Endothelial cell of umbilical vein (primary cell): Measurements from ENCODE around the gene SUDS3. TPM values are rescaled to one million over a fixed set of nuclear protein-coding genes. Genes with fewer than 3 reads are reported as not detected.

Experiments used
- BruUV-seq: library from RNA; stranded (reverse); fragments of 400-500 nt; replicated peaks from 2 replicates; lab custom pipeline; 2021; lab: Mats Ljungman, UMichigan
- CTCF ChIA-PET: fragments of 300-600, 350-600 bp; sonication (Branson Sonifier 250); formaldehyde crosslinking; loops from one replicate; lab custom pipeline; 2021; ENCODE audit warnings: antibody characterized with exemption, inconsistent platforms; lab: Charles Lee
- POLR2A ChIA-PET: fragments of 300-600, 350-600 bp; sonication (Branson Sonifier 250); formaldehyde crosslinking; loops from one replicate; lab custom pipeline; 2021; ENCODE audit warnings: antibody characterized with exemption, inconsistent platforms; lab: Charles Lee
- DNase-seq: peaks from one replicate; pipeline ENCODE4 v3.0.0-alpha.2; 2011; ENCODE audit warnings: low read depth, low spot score
- FAIRE-seq: peaks from 2 replicates; lab custom pipeline; 2011; peaks lifted over from hg19 to GRCh38; lab: Jason Lieb, UNC
- H2AFZ ChIP-seq: 2 replicates; pipeline ENCODE4 v1.6.0; 2012; ENCODE audit warnings: low read depth, low read length, control low read depth, inconsistent platforms
- H3K27ac ChIP-seq: 2 replicates; pipeline ENCODE4 v1.5.1; 2011; ENCODE audit warnings: low read depth, mild to moderate bottlenecking, control low read depth, low read length, moderate library complexity; ENCODE audit not compliant: insufficient read depth
- H3K27me3 ChIP-seq, 2 experiments: 2 replicates each; pipeline versions ENCODE4 v1.6.0 to v1.6.1; 2011; ENCODE audit warnings: low read length in 2 of 2, mixed read lengths in 1 of 2; ENCODE audit not compliant: control insufficient read depth in 2 of 2, insufficient read depth in 2 of 2
- H3K36me3 ChIP-seq, 2 experiments: 2 replicates in 1 of 2; 3 replicates in 1 of 2; pipeline ENCODE4 v1.5.1; 2011; ENCODE audit warnings: low read length in 2 of 2, mild to moderate bottlenecking in 1 of 2, moderate library complexity in 1 of 2; ENCODE audit not compliant: control insufficient read depth in 2 of 2, insufficient read depth in 2 of 2; ENCODE audit errors: extremely low read depth in 1 of 2
- H3K4me1 ChIP-seq: 3 replicates; pipeline ENCODE4 v1.5.1; 2011; ENCODE audit warnings: mild to moderate bottlenecking, low read length; ENCODE audit not compliant: control insufficient read depth, insufficient read depth; ENCODE audit errors: extremely low read depth
- H3K4me2 ChIP-seq: 2 replicates; pipeline ENCODE4 v1.6.1; 2011; ENCODE audit warnings: low read length, control low read depth, mixed read lengths; ENCODE audit not compliant: insufficient read depth
- H3K4me3 ChIP-seq, 3 experiments: fragments of 200-600 bp in 1 of 3; sonication (generic), shearing (Covaris generic) in 1 of 3; replicated peaks in 1 of 3; 2 replicates each; pipeline ENCODE4 v1.5.1; 2011 to 2016; ENCODE audit warnings: control low read depth in 3 of 3, low read length in 3 of 3, mild to moderate bottlenecking in 2 of 3, inconsistent platforms in 1 of 3, low read depth in 1 of 3, moderate library complexity in 1 of 3; ENCODE audit not compliant: insufficient read depth in 1 of 3
- H3K79me2 ChIP-seq: 2 replicates; pipeline ENCODE4 v1.6.0; 2012; ENCODE audit warnings: low read length, inconsistent platforms; ENCODE audit not compliant: control insufficient read depth, insufficient read depth
- H3K9ac ChIP-seq: replicated peaks from 2 replicates; pipeline ENCODE3; 2011; ENCODE audit warnings: low read length, control low read depth; ENCODE audit not compliant: insufficient read depth; ENCODE audit errors: extremely low read depth
- H3K9me1 ChIP-seq: replicated peaks from 3 replicates; pipeline ENCODE4 v1.6.0; 2011; ENCODE audit warnings: mild to moderate bottlenecking, low read length; ENCODE audit not compliant: control insufficient read depth, insufficient read depth; ENCODE audit errors: extremely low read depth
- H3K9me3 ChIP-seq: replicated peaks from 2 replicates; pipeline ENCODE4 v1.5.1; 2012; ENCODE audit warnings: low read length, inconsistent platforms; ENCODE audit not compliant: control insufficient read depth, insufficient read depth
- H4K20me1 ChIP-seq: replicated peaks from 2 replicates; pipeline ENCODE3; 2011; ENCODE audit warnings: mild to moderate bottlenecking, low read length; ENCODE audit not compliant: control insufficient read depth, insufficient read depth; ENCODE audit errors: extremely low read depth
- FOS ChIP-seq: IDR thresholded peaks from 2 replicates; pipeline ENCODE4 v1.6.1; 2011; ENCODE audit warnings: mild to moderate bottlenecking, low read length, moderate library complexity, borderline replicate concordance; ENCODE audit not compliant: insufficient read depth
- GATA2 ChIP-seq: IDR thresholded peaks from 2 replicates; pipeline ENCODE4 v1.7.0; 2011; ENCODE audit warnings: low read depth, mild to moderate bottlenecking, moderate library complexity, mixed read lengths, low read length; ENCODE audit not compliant: insufficient read length, insufficient read depth
- POLR2A ChIP-seq: IDR thresholded peaks from 2 replicates; pipeline ENCODE4 v1.6.1; 2012; ENCODE audit warnings: low read depth, mild to moderate bottlenecking, control low read depth, low read length
- dilution Hi-C: fragments of 300-500 bp; cut with MboI; formaldehyde crosslinking; loops from one replicate; pipeline ENCODE4 v1.15.0; 2019; ENCODE audit warnings: low sequenced_read_pairs; ENCODE audit not compliant: extremely low pct_ligation_motif_present
- intact Hi-C: fragments of 100-400 bp; cut with micrococcal nuclease; formaldehyde crosslinking; loops from one replicate; pipeline ENCODE4 v1.10.0; 2022
- polyA plus RNA-seq, 4 experiments: library from polyadenylated mRNA; depleted of rRNA in 3 of 4; stranded (reverse) in 3 of 4; unstranded in 1 of 4; fragments of >200 nt; gene quantifications; 2 replicates each; pipeline versions ENCODE4 v1.2.1 to v1.2.3, GENCODE V29; 2011 to 2012; ENCODE audit warnings: missing spikeins in 1 of 4
- total RNA-seq: library from RNA; stranded (reverse); gene quantifications from 2 replicates; pipeline ENCODE4 v1.2.3, GENCODE V29; 2021
- TF ChIP-seq, protein P1 (sequence below): IDR thresholded peaks from 2 replicates; pipeline ENCODE4 v1.6.1; 2011; ENCODE audit not compliant: insufficient read depth, insufficient read length
- TF ChIP-seq, protein P2 (sequence below), 2 donors: IDR thresholded peaks; 1 replicate in 1 of 2; 2 replicates in 1 of 2; pipeline ENCODE4 v1.5.1; 2011; ENCODE audit warnings: low read length in 2 of 2, mild to moderate bottlenecking in 2 of 2, moderate library complexity in 2 of 2, control low read depth in 1 of 2, inconsistent platforms in 1 of 2, low read depth in 1 of 2; ENCODE audit not compliant: insufficient read depth in 1 of 2; ENCODE audit errors: extremely low read depth in 1 of 2

The SUDS3 gene
- total and polyA plus RNA-seq, 2 donors (not counting 3 experiments of a cell fraction or from before 2014, with no cell fraction given): 16.9 to 27.4 TPM

DNA sequence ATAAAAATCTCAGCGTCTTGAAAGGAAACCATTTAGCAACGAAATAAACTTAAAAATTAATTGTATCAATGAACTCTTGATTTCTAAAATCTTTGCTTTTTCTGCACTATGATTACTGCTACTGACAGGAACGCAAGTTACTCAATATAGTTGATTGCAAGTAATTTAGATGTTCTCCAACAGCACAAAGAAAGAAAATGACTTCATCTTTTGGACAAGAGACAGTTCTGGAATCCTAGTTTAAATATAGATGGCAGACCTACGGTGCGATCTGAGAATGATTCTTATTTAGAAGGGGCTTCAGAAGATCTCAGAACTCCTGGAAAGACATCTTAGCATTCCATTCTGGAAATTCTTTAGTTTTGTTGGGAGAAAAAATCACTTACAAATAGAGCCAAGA, 1.4 kb upstream of the SUDS3 start:
- H3K4me1 ChIP-seq: peaks cover 21% of the 10 kb centered on the region
- no peak for TF ChIP-seq POLR2A
- TF ChIP-seq, protein P1, sequence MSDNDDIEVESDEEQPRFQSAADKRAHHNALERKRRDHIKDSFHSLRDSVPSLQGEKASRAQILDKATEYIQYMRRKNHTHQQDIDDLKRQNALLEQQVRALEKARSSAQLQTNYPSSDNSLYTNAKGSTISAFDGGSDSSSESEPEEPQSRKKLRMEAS: no peak
- TF ChIP-seq, protein P2, sequence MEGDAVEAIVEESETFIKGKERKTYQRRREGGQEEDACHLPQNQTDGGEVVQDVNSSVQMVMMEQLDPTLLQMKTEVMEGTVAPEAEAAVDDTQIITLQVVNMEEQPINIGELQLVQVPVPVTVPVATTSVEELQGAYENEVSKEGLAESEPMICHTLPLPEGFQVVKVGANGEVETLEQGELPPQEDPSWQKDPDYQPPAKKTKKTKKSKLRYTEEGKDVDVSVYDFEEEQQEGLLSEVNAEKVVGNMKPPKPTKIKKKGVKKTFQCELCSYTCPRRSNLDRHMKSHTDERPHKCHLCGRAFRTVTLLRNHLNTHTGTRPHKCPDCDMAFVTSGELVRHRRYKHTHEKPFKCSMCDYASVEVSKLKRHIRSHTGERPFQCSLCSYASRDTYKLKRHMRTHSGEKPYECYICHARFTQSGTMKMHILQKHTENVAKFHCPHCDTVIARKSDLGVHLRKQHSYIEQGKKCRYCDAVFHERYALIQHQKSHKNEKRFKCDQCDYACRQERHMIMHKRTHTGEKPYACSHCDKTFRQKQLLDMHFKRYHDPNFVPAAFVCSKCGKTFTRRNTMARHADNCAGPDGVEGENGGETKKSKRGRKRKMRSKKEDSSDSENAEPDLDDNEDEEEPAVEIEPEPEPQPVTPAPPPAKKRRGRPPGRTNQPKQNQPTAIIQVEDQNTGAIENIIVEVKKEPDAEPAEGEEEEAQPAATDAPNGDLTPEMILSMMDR (IDR thresholded peaks at IDR 0.05; ENCODE audit: extremely low read depth in 1 of 2, insufficient read depth in 1 of 2, low read depth in 1 of 2, low read length in 2 of 2): no peak
- no peak for TF ChIP-seq GATA2
- TF ChIP-seq FOS: no peak
- ChIA-PET POLR2A (no interaction called here), CTCF (interaction anchor here (1.3 to 7.1 kb wide), 11 partner anchors 7 to 254 kb away, joined by 4 to 262 read pairs (median 17); no protein-coding TSS in a partner anchor)
- no peaks in the 10 kb centered on the region for H3K9me3 ChIP-seq
- H4K20me1 ChIP-seq: no peaks in the 10 kb centered on the region
- dilution Hi-C loops: no loop called here
- no peaks in the 10 kb centered on the region for H3K27me3 ChIP-seq
- no peak overlapping the region for H3K4me3 ChIP-seq
- no peak overlapping the region for H3K4me2 ChIP-seq
- peaks cover 2 to 4% of the 10 kb centered on the region in 2 experiments for H3K36me3 ChIP-seq
- H3K9ac ChIP-seq: no peak overlapping the region
- no peak overlapping the region for H2AFZ ChIP-seq
- no peak overlapping the region for H3K27ac ChIP-seq
- DNase-seq (no peak), FAIRE-seq (no peak)
- H3K79me2 ChIP-seq: peaks cover 54% of the 10 kb centered on the region
- no TSS peak for BruUV-seq
- intact Hi-C loops: loop anchor here (5.0 to 10.0 kb wide), 2 partner anchors 358 to 690 kb away; partner anchors contain the start of gene RFC5
- no peaks in the 10 kb centered on the region for H3K9me1 ChIP-seq
